Activated CD8-positive, alpha-beta T cell treated with anti-CD3 and anti-CD28 coated beads, Interleukin-2, amount 10 ng/mL, durations not matched to agents 7 days and 5 days (primary cell): Measurements from ENCODE around the gene ERLIN1. TPM values are rescaled to one million over a fixed set of nuclear protein-coding genes. Genes with fewer than 3 reads are reported as not detected.
"Not testable (repeated sequence)": the region's sequence is repeated elsewhere in the genome, so short reads cannot be mapped to it uniquely, and the experiment has no call there.

ENCODE experiments used
- ATAC-seq: fragments of 150-1000 bp; cut with Tn5 transposase; one replicate; pipeline ENCODE4 v1.10.0; 2021; ENCODE audit warnings: moderate library complexity
- CTCF ChIA-PET: fragments of 350-600 bp; sonication (Branson Sonifier 250); formaldehyde crosslinking; loops from one replicate; lab custom pipeline; 2021; ENCODE audit warnings: antibody characterized with exemption; lab: Charles Lee
- POLR2A ChIA-PET: fragments of 350-600 bp; sonication (Branson Sonifier 250); formaldehyde crosslinking; loops from one replicate; lab custom pipeline; 2021; ENCODE audit warnings: antibody characterized with exemption; lab: Charles Lee
- DNase-seq: peaks from one replicate; pipeline ENCODE4 v3.0.0-alpha.2; 2020
- H3K27ac Mint-ChIP-seq: one replicate; pipeline ENCODE4 v1.8.0; 2021; ENCODE audit warnings: mild to moderate bottlenecking, mixed read lengths
- H3K27me3 Mint-ChIP-seq: one replicate; pipeline ENCODE4 v1.8.0; 2021; ENCODE audit warnings: low read depth, mixed read lengths
- H3K36me3 Mint-ChIP-seq: one replicate; pipeline ENCODE4 v1.8.0; 2021; ENCODE audit warnings: low read depth, mixed read lengths
- H3K4me1 Mint-ChIP-seq: one replicate; pipeline ENCODE4 v1.8.0; 2021; ENCODE audit warnings: low read depth, mixed read lengths
- H3K4me3 Mint-ChIP-seq: one replicate; pipeline ENCODE4 v1.8.0; 2021; ENCODE audit warnings: mild to moderate bottlenecking, mixed read lengths
- H3K9me3 Mint-ChIP-seq: one replicate; pipeline ENCODE4 v1.8.0; 2022; ENCODE audit warnings: mixed read lengths; ENCODE audit not compliant: insufficient read depth
- total RNA-seq, 2 experiments: library from RNA; stranded (reverse); gene quantifications; one replicate each; pipeline ENCODE4 v1.2.3, GENCODE V29; 2021

ERLIN1 gene
- total RNA-seq, 2 experiments from 2014 or later = 14.9 to 17.0 TPM

DNA sequence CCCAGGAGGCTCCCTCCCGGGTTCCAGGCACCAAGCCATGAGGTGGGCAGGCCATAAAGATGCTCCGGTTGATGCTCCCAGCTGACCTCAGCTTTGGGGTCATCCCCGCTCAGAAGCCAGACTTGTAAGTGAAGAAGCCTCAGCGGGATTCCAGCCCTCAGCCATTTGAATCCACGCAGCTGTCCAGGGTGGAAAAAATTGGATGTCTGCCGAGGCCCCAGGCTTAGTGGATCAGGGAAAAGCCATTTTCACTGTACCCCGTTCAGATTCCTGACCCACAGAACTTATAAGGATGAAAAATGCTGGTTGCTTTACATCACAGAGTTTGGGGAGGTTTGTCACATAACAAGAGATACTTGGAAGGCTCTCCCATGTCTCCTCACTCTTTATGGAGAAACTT lies 55.0 kb downstream of the ERLIN1 start:
- ChIA-PET CTCF (interaction anchor here (1.9 kb wide), 1 partner anchor 121 kb away, joined by 4 read pairs; the partner anchor contains the start of gene DNMBP), POLR2A (no interaction called here)
- H3K27me3 Mint-ChIP-seq = peaks cover 23% of the 10 kb centered on the region
- H3K4me3 Mint-ChIP-seq = no peak overlapping the region
- no peaks in the 10 kb centered on the region for H3K36me3 Mint-ChIP-seq
- no peak overlapping the region for H3K27ac Mint-ChIP-seq
- H3K4me1 Mint-ChIP-seq = peaks cover 4% of the 10 kb centered on the region
- ATAC-seq = no peak
- peaks cover 11% of the 10 kb centered on the region for H3K9me3 Mint-ChIP-seq
- no peak for DNase-seq

DNA sequence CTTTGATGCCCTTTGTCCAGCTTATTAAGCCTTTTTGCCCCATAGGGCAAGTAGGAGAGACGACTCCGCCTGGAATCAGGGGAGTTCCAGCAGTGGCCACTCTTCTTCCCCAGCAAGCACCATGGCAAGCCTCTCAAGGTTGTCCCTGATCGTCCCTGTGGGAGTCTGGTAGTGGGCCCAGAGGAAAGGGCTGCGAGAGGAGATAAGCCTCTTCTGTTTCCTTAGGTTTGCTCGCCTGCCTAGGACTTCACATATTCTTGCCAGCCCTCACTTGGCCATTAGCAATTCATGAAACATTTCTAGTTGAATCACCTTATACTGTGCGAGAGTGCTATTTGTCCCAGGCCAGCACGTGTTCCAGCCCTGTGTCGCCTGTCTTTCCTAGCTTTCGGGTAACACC lies 56.4 kb downstream of the ERLIN1 start:
- ATAC-seq (no peak), DNase-seq (no peak)
- ChIA-PET CTCF (interaction anchor here (1.5 to 1.9 kb wide), 2 partner anchors 20 to 120 kb away, joined by 4 read pairs; partner anchors contain the start of gene DNMBP), POLR2A (no interaction called here)
- no peaks in the 10 kb centered on the region for H3K36me3 Mint-ChIP-seq
- H3K4me3 Mint-ChIP-seq = no peak overlapping the region
- H3K27me3 Mint-ChIP-seq = peaks cover 21% of the 10 kb centered on the region
- no peak overlapping the region for H3K27ac Mint-ChIP-seq
- no peaks in the 10 kb centered on the region for H3K9me3 Mint-ChIP-seq
- H3K4me1 Mint-ChIP-seq = peaks cover 4% of the 10 kb centered on the region

DNA sequence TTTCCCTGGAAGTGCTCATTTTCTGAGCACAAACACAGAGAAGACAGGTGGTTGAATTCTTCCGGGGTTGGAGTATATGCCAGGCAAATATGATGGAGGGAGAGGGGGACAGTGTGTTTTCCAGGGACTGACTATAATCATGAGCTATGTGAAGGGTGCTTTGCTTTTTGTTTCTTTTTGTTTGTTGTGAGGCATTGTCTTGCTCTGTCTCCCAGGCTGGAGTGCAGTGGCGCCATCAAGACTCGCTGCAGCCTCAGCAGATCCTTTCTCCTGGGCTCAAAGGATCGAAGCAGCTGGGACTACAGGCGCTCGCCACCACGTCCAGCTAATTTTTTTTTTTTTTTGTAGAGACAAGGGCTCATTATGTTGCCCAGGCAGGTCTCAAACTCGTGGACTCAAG lies 56.9 kb downstream of the ERLIN1 start:
- peaks cover 21% of the 10 kb centered on the region for H3K27me3 Mint-ChIP-seq
- H3K36me3 Mint-ChIP-seq = no peaks in the 10 kb centered on the region
- H3K27ac Mint-ChIP-seq = no peak overlapping the region
- no peaks in the 10 kb centered on the region for H3K9me3 Mint-ChIP-seq
- no peak overlapping the region for H3K4me3 Mint-ChIP-seq
- ATAC-seq = no peak
- peaks cover 6% of the 10 kb centered on the region for H3K4me1 Mint-ChIP-seq
- POLR2A ChIA-PET = interaction anchor here (0.6 kb wide), 1 partner anchor 724 kb away, joined by 5 read pairs; no protein-coding TSS in a partner anchor
- no peak for DNase-seq
- CTCF ChIA-PET = interaction anchor here (1.5 to 1.9 kb wide), 2 partner anchors 20 to 119 kb away, joined by 4 read pairs; partner anchors contain the start of gene DNMBP

- H3K4me3 Mint-ChIP-seq, H3K27ac Mint-ChIP-seq, ATAC-seq, POLR2A ChIA-PET, H3K36me3 Mint-ChIP-seq, DNase-seq, CTCF ChIA-PET, H3K9me3 Mint-ChIP-seq: not testable (repeated sequence)
- peaks cover 19% of the 10 kb centered on the region for H3K4me1 Mint-ChIP-seq
- peaks cover 11% of the 10 kb centered on the region for H3K27me3 Mint-ChIP-seq
Observed at GRCh38 chr10:100125335-100125734, 60.5 kb downstream of the ERLIN1 start.

- POLR2A ChIA-PET = no interaction called here
- H3K36me3 Mint-ChIP-seq = no peaks in the 10 kb centered on the region
- CTCF ChIA-PET = no interaction called here
- DNase-seq (no peak), ATAC-seq (no peak)
- H3K27ac Mint-ChIP-seq = no peak overlapping the region
- H3K4me1 Mint-ChIP-seq = peaks cover 19% of the 10 kb centered on the region
- no peaks in the 10 kb centered on the region for H3K9me3 Mint-ChIP-seq
- peaks cover 7% of the 10 kb centered on the region for H3K27me3 Mint-ChIP-seq
- no peak overlapping the region for H3K4me3 Mint-ChIP-seq
Observed at GRCh38 chr10:100124097-100124496, 61.7 kb downstream of the ERLIN1 start.

- no peaks in the 10 kb centered on the region for H3K36me3 Mint-ChIP-seq
- H3K27me3 Mint-ChIP-seq = no peaks in the 10 kb centered on the region
- no peaks in the 10 kb centered on the region for H3K9me3 Mint-ChIP-seq
- H3K4me3 Mint-ChIP-seq = peak overlapping the region; percentile 50
- peak; percentile 47 for DNase-seq
- ChIA-PET CTCF (interaction anchor here (0.5 to 1.5 kb wide), 3 partner anchors 27 to 77 kb away, joined by 3 read pairs; no protein-coding TSS in a partner anchor), POLR2A (no interaction called here)
- ATAC-seq = no peak
- H3K4me1 Mint-ChIP-seq = peaks cover 19% of the 10 kb centered on the region
- peak overlapping the region; percentile 78 for H3K27ac Mint-ChIP-seq
Observed at GRCh38 chr10:100122780-100123179, 63.0 kb downstream of the ERLIN1 start.

GRCh38 chr10:100120550-100120949 lies 65.3 kb downstream of the ERLIN1 start:
- no peaks in the 10 kb centered on the region for H3K9me3 Mint-ChIP-seq
- DNase-seq = no peak
- H3K4me1 Mint-ChIP-seq = peaks cover 19% of the 10 kb centered on the region
- ATAC-seq = no peak
- peaks cover 6% of the 10 kb centered on the region for H3K27me3 Mint-ChIP-seq
- no peak overlapping the region for H3K27ac Mint-ChIP-seq
- no peak overlapping the region for H3K4me3 Mint-ChIP-seq
- no peaks in the 10 kb centered on the region for H3K36me3 Mint-ChIP-seq
- CTCF ChIA-PET = interaction anchor here (1.3 kb wide), 1 partner anchor 75 kb away, joined by 4 read pairs; no protein-coding TSS in a partner anchor
- POLR2A ChIA-PET = no interaction called here

DNA sequence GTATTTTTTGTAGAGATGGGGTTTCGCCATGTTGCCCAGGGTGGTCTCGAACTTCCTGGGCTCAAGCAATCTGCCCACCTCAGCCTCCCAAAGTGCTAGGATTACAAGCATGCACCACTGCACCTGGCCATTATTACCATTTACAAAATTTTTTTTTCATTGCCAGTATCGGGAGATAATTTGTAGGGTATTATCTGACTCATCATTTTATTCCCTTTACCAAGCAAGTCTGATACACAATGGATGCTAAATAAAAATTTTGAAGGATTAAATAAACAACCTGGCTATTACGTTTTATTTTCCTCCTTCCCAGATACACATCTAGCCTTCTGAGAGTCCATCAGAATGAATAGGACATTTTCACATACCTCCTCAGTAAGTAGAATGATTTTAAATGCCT lies 66.1 kb downstream of the ERLIN1 start:
- CTCF ChIA-PET = interaction anchor here (1.3 to 1.7 kb wide), 2 partner anchors 10 to 74 kb away, joined by 4 to 5 read pairs; no protein-coding TSS in a partner anchor
- no peak for ATAC-seq
- Mint-ChIP-seq H3K27ac (no peak overlapping the region), H3K4me1 (peaks cover 19% of the 10 kb centered on the region), H3K9me3 (no peaks in the 10 kb centered on the region), H3K36me3 (no peaks in the 10 kb centered on the region), H3K27me3 (peaks cover 10% of the 10 kb centered on the region), H3K4me3 (no peak overlapping the region)
- POLR2A ChIA-PET = no interaction called here
- no peak for DNase-seq

DNA sequence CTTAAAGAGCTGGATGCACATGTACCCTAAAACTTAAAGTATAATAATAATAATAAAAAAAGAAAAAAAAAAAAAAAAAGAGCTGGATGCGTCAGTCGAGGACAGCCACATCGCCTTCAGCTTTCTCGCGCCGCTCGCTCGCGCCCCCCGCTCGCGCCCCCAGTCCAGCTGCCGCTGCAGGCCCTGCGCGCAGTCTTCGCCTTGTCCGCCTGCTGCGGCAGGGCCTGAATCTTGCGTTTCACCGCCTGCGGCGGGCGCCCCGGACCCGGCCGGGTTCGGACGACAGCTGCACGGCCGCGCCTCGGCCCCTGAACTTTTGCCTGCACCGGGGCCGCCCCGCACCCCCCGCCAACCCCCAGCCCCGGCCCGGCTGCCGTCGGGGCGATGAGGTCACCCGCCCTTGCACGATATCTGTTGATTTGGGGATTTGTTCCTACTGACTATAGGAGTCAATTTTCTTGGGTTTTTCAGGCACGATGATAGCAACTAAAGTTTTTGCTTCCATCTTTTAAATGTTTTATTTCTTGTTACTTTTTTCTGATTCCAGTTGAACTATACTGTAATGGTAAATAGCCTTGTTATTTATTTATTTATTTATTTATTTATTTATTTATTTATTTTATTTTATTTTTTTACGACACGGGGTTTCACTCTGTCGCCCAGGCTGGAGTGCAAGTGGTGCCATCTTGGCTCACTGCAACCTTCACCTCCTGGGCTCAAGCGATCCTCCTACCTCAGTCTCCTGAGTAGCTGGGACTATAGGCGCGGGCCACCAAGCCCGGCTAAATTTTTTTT lies 70.7 kb downstream of the ERLIN1 start:
- ChIA-PET POLR2A (no interaction called here), CTCF (interaction anchor here (1.5 kb wide), 1 partner anchor 70 kb away, joined by 3 read pairs; no protein-coding TSS in a partner anchor)
- Mint-ChIP-seq H3K36me3 (no peaks in the 10 kb centered on the region), H3K4me1 (no peaks in the 10 kb centered on the region), H3K27ac (no peak overlapping the region), H3K9me3 (no peaks in the 10 kb centered on the region), H3K27me3 (peaks cover 20% of the 10 kb centered on the region), H3K4me3 (no peak overlapping the region)
- ATAC-seq (no peak), DNase-seq (no peak)

GRCh38 chr10:100114460-100114859 lies 71.4 kb downstream of the ERLIN1 start:
- CTCF ChIA-PET = interaction anchor here (1.5 kb wide), 1 partner anchor 69 kb away, joined by 3 read pairs; no protein-coding TSS in a partner anchor
- no peak overlapping the region for H3K4me3 Mint-ChIP-seq
- no peaks in the 10 kb centered on the region for H3K9me3 Mint-ChIP-seq
- ATAC-seq (no peak), DNase-seq (no peak)
- H3K27ac Mint-ChIP-seq = no peak overlapping the region
- H3K4me1 Mint-ChIP-seq = no peaks in the 10 kb centered on the region
- POLR2A ChIA-PET = no interaction called here
- H3K27me3 Mint-ChIP-seq = peaks cover 21% of the 10 kb centered on the region
- H3K36me3 Mint-ChIP-seq = no peaks in the 10 kb centered on the region

- no peak overlapping the region for H3K4me3 Mint-ChIP-seq
- H3K27ac Mint-ChIP-seq = no peak overlapping the region
- CTCF ChIA-PET = interaction anchor here (0.6 to 1.8 kb wide), 4 partner anchors 9 to 131 kb away, joined by 3 to 5 read pairs (median 4); no protein-coding TSS in a partner anchor
- no peaks in the 10 kb centered on the region for H3K9me3 Mint-ChIP-seq
- no peak for ATAC-seq
- no peak for DNase-seq
- no peaks in the 10 kb centered on the region for H3K4me1 Mint-ChIP-seq
- POLR2A ChIA-PET = no interaction called here
- no peaks in the 10 kb centered on the region for H3K36me3 Mint-ChIP-seq
- H3K27me3 Mint-ChIP-seq = peaks cover 14% of the 10 kb centered on the region
Observed at GRCh38 chr10:100109670-100110069, 76.2 kb downstream of the ERLIN1 start.

DNA sequence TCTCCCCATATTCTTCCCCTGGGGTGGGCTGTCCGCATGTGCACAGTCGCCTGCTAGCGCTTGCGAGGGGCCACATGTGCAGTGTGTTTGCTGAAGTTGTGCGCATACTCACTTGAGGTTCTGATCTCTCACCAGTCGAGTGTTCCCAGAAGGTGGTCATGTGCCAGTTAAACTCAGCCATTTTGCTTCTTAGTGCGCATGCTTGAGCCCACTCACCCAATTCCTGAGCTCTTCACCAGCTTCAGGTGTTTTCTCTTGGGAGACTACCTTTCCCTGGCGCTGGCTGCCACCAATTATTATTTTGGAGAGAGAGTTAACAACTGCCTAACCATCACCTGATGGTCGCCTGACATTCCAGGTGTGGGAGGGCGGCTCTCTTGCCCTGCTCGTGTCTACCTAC lies 79.0 kb downstream of the ERLIN1 start:
- ATAC-seq = no peak
- Mint-ChIP-seq H3K27ac (no peak overlapping the region), H3K36me3 (no peaks in the 10 kb centered on the region), H3K4me3 (no peak overlapping the region), H3K4me1 (no peaks in the 10 kb centered on the region), H3K27me3 (peaks cover 21% of the 10 kb centered on the region), H3K9me3 (no peaks in the 10 kb centered on the region)
- ChIA-PET CTCF (no interaction called here), POLR2A (no interaction called here)
- no peak for DNase-seq
